ENCODE results near the gene RGS12. TPM values are rescaled to one million over a fixed set of nuclear protein-coding genes. Genes with fewer than 3 reads are reported as not detected.

Gene RGS12
- total and polyA plus RNA-seq, 10 donors = 7.5 to 36.2 (median 20.1) TPM

DNA sequence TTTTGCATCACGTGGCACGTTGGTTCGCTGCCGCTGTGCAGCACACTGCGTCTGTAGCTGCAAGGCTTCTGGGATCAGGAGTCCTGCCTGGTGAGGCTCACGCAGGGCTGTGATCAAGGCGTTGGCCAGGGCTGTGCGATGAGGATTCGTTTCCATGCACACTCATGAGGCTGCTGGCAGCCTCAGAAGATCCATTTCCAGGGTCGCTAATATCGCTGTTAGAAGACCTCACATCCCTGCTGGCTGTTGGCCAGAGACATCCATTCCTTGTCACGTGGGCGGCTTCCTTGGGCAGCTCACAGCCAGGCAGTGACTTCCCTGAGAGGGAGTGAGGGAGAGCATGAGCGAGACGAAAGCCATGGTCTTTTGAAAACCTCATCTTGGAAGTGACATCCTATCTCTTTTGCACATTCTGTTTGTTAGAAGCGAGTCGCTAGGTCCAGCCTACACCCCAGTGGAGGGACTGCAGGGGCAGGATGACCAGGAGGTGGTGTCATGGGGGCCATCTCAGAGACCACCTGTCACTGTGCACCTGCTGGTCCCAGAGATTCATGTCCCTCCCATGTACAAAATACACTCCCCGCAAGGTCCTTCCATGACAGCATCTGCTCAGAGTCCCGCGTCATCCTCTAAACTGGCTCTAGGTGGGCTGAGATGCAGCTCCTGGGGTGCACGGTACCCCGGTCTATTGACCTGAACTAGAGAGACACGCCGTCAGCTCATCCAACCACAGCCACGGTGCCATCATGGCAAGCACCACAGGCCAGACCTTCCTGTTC is 12.2 kb downstream of the RGS12 start:
- 70 to 88% (median 71%) methylated on average over 18 to 25 of the region's 25 CpGs for WGBS, 5 donors
- peak; percentile 59 for DNase-seq
- Histone ChIP-seq H3K36me3 (no peaks in the 10 kb centered on the region), H3K4me3 (no peak overlapping the region), H3K27me3 (replicated peaks in 1 of 7) (no peaks in the 10 kb centered on the region), H3K9me3 (no peaks in the 10 kb centered on the region), H3K27ac (peak overlapping the region in 4 of 8 donors; percentile 28 to 62 (median 56)), H3K4me1 (peaks cover 12 to 80% (median 62%) of the 10 kb centered on the region in 6 donors)
- intact Hi-C loops (cut with DNase I; ENCODE audit: low total_unique reads) = no loop called here
- TF ChIP-seq POLR2AphosphoS5 (IDR thresholded peaks at IDR 0.05) = peak in 1 of 3 donors; percentile 18
- TF ChIP-seq, protein P1, sequence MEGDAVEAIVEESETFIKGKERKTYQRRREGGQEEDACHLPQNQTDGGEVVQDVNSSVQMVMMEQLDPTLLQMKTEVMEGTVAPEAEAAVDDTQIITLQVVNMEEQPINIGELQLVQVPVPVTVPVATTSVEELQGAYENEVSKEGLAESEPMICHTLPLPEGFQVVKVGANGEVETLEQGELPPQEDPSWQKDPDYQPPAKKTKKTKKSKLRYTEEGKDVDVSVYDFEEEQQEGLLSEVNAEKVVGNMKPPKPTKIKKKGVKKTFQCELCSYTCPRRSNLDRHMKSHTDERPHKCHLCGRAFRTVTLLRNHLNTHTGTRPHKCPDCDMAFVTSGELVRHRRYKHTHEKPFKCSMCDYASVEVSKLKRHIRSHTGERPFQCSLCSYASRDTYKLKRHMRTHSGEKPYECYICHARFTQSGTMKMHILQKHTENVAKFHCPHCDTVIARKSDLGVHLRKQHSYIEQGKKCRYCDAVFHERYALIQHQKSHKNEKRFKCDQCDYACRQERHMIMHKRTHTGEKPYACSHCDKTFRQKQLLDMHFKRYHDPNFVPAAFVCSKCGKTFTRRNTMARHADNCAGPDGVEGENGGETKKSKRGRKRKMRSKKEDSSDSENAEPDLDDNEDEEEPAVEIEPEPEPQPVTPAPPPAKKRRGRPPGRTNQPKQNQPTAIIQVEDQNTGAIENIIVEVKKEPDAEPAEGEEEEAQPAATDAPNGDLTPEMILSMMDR (IDR thresholded peaks at IDR 0.05 in 8 of 11, conservative IDR thresholded peaks at IDR 0.05 in 3 of 11) = no peak

DNA sequence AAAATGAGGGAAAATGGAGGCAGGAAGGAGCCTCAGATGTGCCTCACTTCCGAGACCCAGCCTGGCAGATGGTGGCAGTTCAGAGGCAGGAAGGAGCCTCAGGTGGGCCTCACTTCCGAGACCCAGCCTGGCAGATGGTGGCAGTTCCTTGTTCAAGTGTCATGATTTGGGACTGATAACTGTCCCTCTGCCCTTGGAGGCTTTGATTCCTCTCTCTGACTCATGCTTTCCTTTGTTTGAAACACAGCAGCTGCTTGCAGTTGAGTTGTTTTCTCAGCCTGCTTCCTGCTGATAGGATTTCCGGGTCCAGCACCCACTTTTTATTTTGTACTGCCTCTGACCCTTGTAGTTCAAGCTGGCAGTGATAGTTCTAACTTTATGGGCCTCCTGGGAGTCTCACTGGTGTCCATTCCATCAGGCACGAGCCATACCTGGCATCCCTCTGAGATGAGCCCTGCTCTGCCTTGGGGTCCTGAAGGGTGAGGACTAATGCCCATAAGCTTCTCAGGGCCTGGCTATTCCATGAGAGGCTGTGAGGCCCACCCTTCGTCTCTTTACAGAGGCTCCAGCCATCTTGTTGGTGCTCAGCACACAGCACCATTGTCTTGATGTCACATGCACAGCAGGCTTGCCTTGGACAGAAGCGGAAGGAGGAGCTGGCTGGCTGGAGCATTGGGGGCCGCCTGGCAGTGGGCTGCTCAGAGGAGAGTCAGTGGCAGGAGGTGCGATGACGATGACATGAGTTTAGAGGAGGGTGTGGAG is 13.0 kb downstream of the RGS12 start:
- Histone ChIP-seq H3K27me3 (replicated peaks in 1 of 7) (no peaks in the 10 kb centered on the region), H3K27ac (peak overlapping the region in 4 of 8 donors; percentile 28 to 62 (median 56)), H3K36me3 (no peaks in the 10 kb centered on the region), H3K4me3 (no peak overlapping the region), H3K9me3 (no peaks in the 10 kb centered on the region), H3K4me1 (peaks cover 12 to 72% (median 58%) of the 10 kb centered on the region in 6 donors)
- DNase-seq = peak; percentile 65
- WGBS, 5 donors = 54 to 66% (median 61%) methylated on average over 9 of the region's 9 CpGs
- intact Hi-C loops (cut with DNase I; ENCODE audit: low total_unique reads) = no loop called here
- TF ChIP-seq, protein P1 (IDR thresholded peaks at IDR 0.05 in 8 of 11, conservative IDR thresholded peaks at IDR 0.05 in 3 of 11) = no peak
- TF ChIP-seq POLR2A (IDR thresholded peaks at IDR 0.05) (no peak), POLR2AphosphoS5 (IDR thresholded peaks at IDR 0.05) (peak in 1 of 3 donors; percentile 81)

- no peak overlapping the region for H3K4me3 ChIP-seq
- intact Hi-C loops (cut with DNase I; ENCODE audit: low total_unique reads) = no loop called here
- H3K4me1 ChIP-seq = peaks cover 9 to 66% (median 53%) of the 10 kb centered on the region in 6 donors
- no peaks in the 10 kb centered on the region for H3K36me3 ChIP-seq
- no peak for TF ChIP-seq POLR2AphosphoS5 (IDR thresholded peaks at IDR 0.05)
- TF ChIP-seq POLR2A (IDR thresholded peaks at IDR 0.05) = no peak
- TF ChIP-seq, protein P1 (IDR thresholded peaks at IDR 0.05 in 8 of 11, conservative IDR thresholded peaks at IDR 0.05 in 3 of 11) = no peak
- no peaks in the 10 kb centered on the region for H3K27me3 ChIP-seq (replicated peaks in 1 of 7)
- peak; percentile 62 for DNase-seq
- H3K27ac ChIP-seq = peak overlapping the region in 3 of 8 donors; percentile 56 to 62 (median 57)
- 52 to 61% (median 54%) methylated on average over 8 of the region's 8 CpGs for WGBS, 5 donors
- H3K9me3 ChIP-seq = no peaks in the 10 kb centered on the region
Observed at GRCh38 chr4:3306450-3306849, 13.6 kb downstream of the RGS12 start.

GRCh38 chr4:3307060-3307459 is 14.2 kb downstream of the RGS12 start:
- Histone ChIP-seq H3K9me3 (no peaks in the 10 kb centered on the region), H3K4me3 (no peak overlapping the region), H3K27me3 (replicated peaks in 1 of 7) (no peaks in the 10 kb centered on the region), H3K4me1 (peaks cover 5 to 59% (median 47%) of the 10 kb centered on the region in 6 donors), H3K36me3 (no peaks in the 10 kb centered on the region), H3K27ac (no peak overlapping the region)
- 89 to 96% (median 92%) methylated on average over 20 of the region's 20 CpGs for WGBS, 5 donors
- DNase-seq = peak; percentile 62
- TF ChIP-seq, protein P1 (IDR thresholded peaks at IDR 0.05 in 8 of 11, conservative IDR thresholded peaks at IDR 0.05 in 3 of 11) = no peak
- TF ChIP-seq POLR2AphosphoS5 (IDR thresholded peaks at IDR 0.05) (no peak), POLR2A (IDR thresholded peaks at IDR 0.05) (no peak)
- intact Hi-C loops (cut with DNase I; ENCODE audit: low total_unique reads) = no loop called here

Measured in spleen (tissue), 11 donors.